NB4 (cell line): ENCODE measurements around the gene TSSK2.

Experiments
- DNase-seq: peaks from one replicate; pipeline ENCODE4 v3.0.0; 2010; ENCODE audit warnings: low read depth
- H3K4me3 ChIP-seq: one replicate; pipeline ENCODE4 v1.5.1; 2011; ENCODE audit warnings: mild to moderate bottlenecking, low read depth, low read length, moderate library complexity
- MYC ChIP-seq: IDR thresholded peaks from 2 replicates; pipeline ENCODE4 v1.6.1; 2011; ENCODE audit warnings: low read depth, low read length
- POLR2A ChIP-seq: IDR thresholded peaks from 2 replicates; pipeline ENCODE4 v1.6.1; 2011; ENCODE audit warnings: mild to moderate bottlenecking; ENCODE audit not compliant: insufficient read length; ENCODE audit errors: extremely low read depth
- TF ChIP-seq, protein P1 (sequence below): IDR thresholded peaks from one replicate; pipeline ENCODE4 v1.5.1; 2012; ENCODE audit warnings: low read depth, low read length
- TF ChIP-seq, protein P2 (sequence below): IDR thresholded peaks from 2 replicates; pipeline ENCODE4 v1.6.1; 2011; ENCODE audit warnings: low read depth, low read length

Gene TSSK2

DNA sequence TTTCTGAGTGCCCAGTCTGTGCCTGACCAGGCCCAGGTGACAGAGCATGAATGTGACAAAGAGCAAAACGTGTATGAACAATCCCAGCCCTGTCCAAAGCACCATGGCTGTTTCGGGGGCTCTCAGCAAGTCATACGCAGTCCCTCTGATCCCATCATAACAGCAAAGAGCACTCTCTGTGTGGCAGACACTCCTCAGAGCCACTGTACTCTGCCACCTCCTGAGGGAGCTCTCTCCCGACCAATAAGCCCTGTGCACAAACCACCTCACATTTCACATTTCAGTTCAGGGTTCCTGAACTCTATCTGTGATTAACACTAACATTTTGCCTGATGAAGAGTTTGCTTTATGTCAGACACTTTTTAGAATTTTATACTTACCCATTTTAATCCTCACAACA, 15.5 kb upstream of the TSSK2 start:
- no peak overlapping the region for H3K4me3 ChIP-seq
- TF ChIP-seq, protein P1, sequence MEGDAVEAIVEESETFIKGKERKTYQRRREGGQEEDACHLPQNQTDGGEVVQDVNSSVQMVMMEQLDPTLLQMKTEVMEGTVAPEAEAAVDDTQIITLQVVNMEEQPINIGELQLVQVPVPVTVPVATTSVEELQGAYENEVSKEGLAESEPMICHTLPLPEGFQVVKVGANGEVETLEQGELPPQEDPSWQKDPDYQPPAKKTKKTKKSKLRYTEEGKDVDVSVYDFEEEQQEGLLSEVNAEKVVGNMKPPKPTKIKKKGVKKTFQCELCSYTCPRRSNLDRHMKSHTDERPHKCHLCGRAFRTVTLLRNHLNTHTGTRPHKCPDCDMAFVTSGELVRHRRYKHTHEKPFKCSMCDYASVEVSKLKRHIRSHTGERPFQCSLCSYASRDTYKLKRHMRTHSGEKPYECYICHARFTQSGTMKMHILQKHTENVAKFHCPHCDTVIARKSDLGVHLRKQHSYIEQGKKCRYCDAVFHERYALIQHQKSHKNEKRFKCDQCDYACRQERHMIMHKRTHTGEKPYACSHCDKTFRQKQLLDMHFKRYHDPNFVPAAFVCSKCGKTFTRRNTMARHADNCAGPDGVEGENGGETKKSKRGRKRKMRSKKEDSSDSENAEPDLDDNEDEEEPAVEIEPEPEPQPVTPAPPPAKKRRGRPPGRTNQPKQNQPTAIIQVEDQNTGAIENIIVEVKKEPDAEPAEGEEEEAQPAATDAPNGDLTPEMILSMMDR: no peak
- TF ChIP-seq POLR2A (no peak), MYC (no peak)
- TF ChIP-seq, protein P2, sequence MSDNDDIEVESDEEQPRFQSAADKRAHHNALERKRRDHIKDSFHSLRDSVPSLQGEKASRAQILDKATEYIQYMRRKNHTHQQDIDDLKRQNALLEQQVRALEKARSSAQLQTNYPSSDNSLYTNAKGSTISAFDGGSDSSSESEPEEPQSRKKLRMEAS: no peak
- DNase-seq: peak; percentile 26

DNA sequence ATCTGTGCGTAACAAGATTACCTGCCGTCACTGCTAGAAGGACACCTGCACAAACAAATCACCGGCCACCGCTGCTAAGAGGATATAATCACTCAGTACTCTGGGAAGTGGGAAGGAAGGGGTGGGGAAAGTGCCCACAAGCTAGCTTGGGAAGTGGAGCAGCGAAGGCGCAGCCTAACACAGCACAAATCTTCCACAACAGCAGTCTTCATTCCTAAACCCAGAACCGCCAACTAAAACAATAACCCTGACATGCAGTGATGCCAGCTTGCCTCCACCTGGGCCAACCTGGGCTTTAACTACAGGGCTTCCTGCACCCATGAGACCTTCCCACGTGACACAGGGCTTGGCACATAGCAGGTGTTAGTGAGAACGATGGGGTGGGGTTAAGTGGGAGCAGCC, 14.0 kb upstream of the TSSK2 start:
- H3K4me3 ChIP-seq: no peak overlapping the region
- DNase-seq: no peak
- TF ChIP-seq MYC: no peak

DNA sequence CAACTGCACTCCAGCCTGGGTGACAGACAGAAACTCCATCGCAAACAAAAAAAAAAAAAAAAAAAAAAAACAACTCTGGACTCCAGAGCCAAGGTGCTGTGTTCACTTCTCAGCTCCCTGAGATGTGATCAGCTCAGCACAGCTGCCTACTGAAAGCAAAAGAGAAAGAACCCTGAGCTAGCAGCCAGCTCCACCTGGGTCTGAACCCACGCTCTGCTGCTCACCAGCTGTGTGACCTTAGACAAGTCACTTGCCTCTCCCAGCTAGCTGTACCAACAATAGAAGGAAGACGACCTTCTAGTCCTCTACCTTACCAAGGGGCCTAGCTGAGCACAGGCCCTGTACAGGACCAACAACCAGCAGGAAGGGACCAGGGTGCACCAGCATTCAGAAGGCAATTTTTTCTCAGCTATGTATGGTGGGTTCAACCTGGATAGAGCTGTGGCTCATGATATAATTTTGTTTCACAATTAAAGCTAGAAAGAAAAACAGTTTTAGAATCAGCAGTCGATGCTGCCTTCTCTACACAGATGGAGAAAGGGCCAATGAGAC, 12.7 kb upstream of the TSSK2 start:
- no peak overlapping the region for H3K4me3 ChIP-seq
- TF ChIP-seq, protein P2: no peak
- TF ChIP-seq MYC (no peak), POLR2A (no peak)
- TF ChIP-seq, protein P1: no peak
- DNase-seq: no peak

DNA sequence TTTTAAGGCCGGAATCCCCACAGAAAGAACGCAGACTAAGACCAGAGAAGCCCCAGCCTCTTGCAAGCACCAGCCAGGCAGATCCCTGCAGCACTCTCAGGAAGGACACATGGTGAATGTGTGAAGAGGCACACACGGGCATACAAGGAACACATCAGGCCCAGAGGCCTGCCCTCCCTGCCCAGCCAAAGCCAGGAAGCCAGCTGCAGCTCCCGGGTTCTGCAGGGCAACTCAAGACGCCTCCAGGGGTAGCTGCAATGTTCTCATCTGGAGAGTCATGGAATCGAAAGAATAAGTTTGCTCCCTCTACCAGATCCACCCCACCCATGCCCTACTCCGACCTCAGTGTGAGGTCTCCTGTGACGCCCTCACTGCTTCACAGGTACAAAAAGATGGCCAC, 11.2 kb upstream of the TSSK2 start:
- TF ChIP-seq POLR2A (no peak), MYC (no peak)
- TF ChIP-seq, protein P2: no peak
- TF ChIP-seq, protein P1: no peak
- no peak overlapping the region for H3K4me3 ChIP-seq
- DNase-seq: no peak

DNA sequence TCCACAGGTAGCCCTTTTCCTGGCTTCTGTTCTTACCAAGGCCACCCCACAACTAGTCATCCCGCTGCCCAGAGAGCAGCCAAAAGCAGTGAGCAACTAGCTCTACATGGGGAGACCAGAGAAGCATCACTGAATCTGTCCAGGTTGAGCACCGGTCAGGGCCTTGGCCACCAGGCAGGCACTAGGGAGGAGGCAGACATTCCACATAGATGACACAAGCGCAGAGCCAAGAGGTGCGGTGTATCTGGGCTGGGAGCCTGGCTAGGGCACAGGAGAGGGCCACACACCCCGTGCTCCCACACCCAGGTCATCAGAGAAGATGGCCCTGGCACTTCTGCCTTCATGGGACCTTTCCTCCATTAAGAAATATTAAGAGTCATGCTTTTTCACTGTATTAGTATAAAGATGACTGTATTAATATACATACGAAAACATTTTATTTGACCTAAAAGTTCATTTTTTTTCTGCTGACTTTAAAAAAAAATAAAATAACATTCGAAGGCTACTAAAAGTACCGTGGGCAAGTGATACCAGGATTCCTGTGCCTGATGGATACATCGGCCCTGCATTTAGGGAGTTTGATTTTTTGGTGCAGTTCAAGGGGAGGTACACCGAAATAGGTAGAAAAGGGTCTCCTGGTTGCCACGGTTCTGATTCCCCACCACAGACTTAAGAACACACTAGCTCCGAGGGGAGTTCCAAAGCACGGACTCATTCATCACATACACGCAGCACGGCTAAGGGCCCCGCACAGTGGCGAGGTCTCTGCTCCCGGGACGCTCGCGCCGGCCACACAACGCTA, 10.1 kb upstream of the TSSK2 start:
- no peak for TF ChIP-seq MYC
- TF ChIP-seq, protein P2: no peak
- TF ChIP-seq POLR2A: no peak
- TF ChIP-seq, protein P1: no peak
- DNase-seq: no peak
- peak overlapping the region; percentile 80 for H3K4me3 ChIP-seq

DNA sequence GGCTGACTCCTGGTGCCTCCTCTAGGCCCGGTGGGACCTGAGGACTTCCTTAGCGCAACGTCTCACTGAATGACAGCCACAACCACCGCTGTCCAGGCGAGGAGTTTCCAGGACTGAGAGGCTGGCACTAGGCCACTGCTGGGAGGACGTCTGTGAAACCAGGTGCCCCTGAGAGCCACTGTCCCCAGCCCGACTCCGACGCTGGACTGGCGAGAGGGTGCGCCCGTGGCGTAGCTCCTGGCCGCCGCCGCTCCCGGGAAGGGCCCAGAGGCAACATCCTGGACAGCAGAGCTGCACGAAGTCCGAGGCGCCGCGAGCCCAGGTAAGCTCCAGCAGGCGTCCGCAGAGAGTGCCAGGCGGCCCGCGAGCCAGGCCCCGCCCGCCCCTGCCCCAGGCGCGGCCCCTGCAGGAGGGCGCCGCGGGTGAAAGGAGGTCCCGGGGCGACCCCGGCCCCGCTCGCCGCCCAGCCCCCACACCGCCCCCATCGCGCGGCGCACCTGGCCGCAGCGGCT, 9.4 kb upstream of the TSSK2 start:
- peak; percentile 69 for DNase-seq
- H3K4me3 ChIP-seq: peak overlapping the region; percentile 80
- TF ChIP-seq POLR2A (no peak), MYC (no peak)
- TF ChIP-seq, protein P1: no peak
- TF ChIP-seq, protein P2: no peak
